ENCODE results near the gene GRIP2.

- no peak for TF ChIP-seq ZFP30 (CRISPR knock-in tag; IDR thresholded peaks at IDR 0.05)
- TF ChIP-seq ZNF565 (CRISPR knock-in tag; conservative IDR thresholded peaks at IDR 0.05; ENCODE audit: low read depth), result no peak
- no peak for TF ChIP-seq RARB (CRISPR knock-in tag; IDR thresholded peaks at IDR 0.05)
- TF ChIP-seq GLIS3 (CRISPR knock-in tag; IDR thresholded peaks at IDR 0.05), result no peak
- TF ChIP-seq ZNF70 (CRISPR knock-in tag; IDR thresholded peaks at IDR 0.05), result no peak
- no peak for TF ChIP-seq OSR1 (CRISPR knock-in tag; IDR thresholded peaks at IDR 0.05)
- no peak for TF ChIP-seq TSHZ2 (CRISPR knock-in tag; IDR thresholded peaks at IDR 0.05)
Observed at GRCh38 chr3:14497321-14497720, 42.8 kb downstream of the GRIP2 start.
